Measurements from ENCODE around the gene NEMP1.

DNA sequence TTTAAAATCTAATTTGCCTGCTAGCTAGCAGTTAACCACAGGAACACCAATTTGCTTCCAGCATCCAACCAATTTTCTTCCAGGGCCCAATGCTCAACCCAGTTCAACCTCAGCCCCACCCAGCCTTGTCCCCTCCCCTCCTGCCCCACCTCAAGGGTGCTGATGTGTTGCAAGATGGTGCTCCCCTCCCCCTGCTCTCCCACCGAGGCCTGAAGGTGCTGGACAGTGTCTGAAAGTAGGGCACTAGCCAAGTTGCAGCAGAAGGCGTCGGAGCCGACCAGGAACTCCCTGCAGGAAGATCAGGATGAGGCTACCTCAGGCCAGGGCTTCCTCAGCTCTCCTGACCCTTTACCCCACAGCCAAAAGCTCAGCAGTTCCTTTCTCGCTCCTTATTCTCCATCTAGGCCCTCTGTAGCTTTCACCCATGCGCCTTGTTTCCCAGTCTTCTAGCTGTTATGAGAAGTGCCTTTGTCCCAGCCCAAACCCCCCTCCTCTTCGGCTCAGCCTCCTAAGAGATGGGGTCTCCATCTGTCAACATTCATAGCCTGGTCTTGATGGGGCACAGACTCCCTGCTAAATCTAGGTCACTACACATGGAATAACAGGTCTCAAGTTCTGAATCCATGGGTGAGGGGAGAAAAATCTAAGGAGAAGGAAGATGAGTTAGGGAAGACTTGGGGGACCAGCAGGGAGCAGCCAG lies 29.0 kb upstream of the NEMP1 start:
- TF ChIP-seq, protein P1, sequence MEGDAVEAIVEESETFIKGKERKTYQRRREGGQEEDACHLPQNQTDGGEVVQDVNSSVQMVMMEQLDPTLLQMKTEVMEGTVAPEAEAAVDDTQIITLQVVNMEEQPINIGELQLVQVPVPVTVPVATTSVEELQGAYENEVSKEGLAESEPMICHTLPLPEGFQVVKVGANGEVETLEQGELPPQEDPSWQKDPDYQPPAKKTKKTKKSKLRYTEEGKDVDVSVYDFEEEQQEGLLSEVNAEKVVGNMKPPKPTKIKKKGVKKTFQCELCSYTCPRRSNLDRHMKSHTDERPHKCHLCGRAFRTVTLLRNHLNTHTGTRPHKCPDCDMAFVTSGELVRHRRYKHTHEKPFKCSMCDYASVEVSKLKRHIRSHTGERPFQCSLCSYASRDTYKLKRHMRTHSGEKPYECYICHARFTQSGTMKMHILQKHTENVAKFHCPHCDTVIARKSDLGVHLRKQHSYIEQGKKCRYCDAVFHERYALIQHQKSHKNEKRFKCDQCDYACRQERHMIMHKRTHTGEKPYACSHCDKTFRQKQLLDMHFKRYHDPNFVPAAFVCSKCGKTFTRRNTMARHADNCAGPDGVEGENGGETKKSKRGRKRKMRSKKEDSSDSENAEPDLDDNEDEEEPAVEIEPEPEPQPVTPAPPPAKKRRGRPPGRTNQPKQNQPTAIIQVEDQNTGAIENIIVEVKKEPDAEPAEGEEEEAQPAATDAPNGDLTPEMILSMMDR (IDR thresholded peaks at IDR 0.05; ENCODE audit: insufficient read depth, low read length, poor library complexity, severe bottlenecking) = no peak
- TF ChIP-seq EZH2phosphoT487 (conservative IDR thresholded peaks at IDR 0.05; ENCODE audit: low read length) = no peak

Measured in SU-DHL-6 (cell line).